B cell (primary cell): ENCODE results near the gene CYSLTR1.

Experiments
- CTCF ChIP-seq: fragments of 200-600 bp; IDR thresholded peaks from one replicate; pipeline ENCODE4 v1.8.0; 2022; ENCODE audit warnings: antibody characterized with exemption, mild to moderate bottlenecking
- EZH2 ChIP-seq: IDR thresholded peaks from 2 replicates; pipeline ENCODE4 v1.6.1; 2012; ENCODE audit warnings: borderline replicate concordance, low read depth, mild to moderate bottlenecking, moderate library complexity, low read length; ENCODE audit not compliant: insufficient read depth, poor library complexity, severe bottlenecking

- no peak for TF ChIP-seq CTCF
- TF ChIP-seq EZH2, result no peak
These were observed at the start of gene CYSLTR1 for GRCh38 chrX:78327370-78328086.
